ENCODE results near the gene CYTH1.

Gene CYTH1

DNA sequence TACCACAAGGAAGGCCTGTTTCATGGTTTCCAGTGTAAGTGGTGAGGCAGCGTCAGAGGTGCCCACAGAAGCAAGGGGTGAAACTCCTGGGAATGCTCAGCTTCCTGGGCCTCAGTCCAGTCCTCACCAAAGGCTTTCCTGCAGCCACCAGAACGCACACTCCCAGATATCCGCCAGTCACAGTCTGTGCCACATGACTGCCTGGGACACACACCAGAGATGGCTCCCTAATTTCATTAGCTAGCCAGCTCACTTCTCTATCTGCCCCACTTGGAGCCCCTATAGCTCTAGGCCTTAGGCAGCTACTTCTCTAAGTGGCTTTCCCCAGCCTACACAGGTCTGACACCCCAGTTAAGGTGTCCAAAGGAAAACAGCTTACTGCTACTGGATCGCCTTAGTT lies 77.0 kb downstream of the CYTH1 start:
- Histone ChIP-seq H3K4me3 (replicated peaks; ENCODE audit: low read depth, low read length) (no peak overlapping the region), H3K27me3 (replicated peaks; ENCODE audit: control insufficient read depth, insufficient read depth, low read length) (no peaks in the 10 kb centered on the region), H3K36me3 (ENCODE audit: control insufficient read depth, insufficient read depth, low read length) (peaks cover 26% of the 10 kb centered on the region)
- TF ChIP-seq CTCF (IDR thresholded peaks at IDR 0.05; ENCODE audit: insufficient read depth, low read length, poor library complexity, severe bottlenecking): no peak
- DNase-seq (ENCODE audit: extremely low read depth, insufficient read length): no peak

DNA sequence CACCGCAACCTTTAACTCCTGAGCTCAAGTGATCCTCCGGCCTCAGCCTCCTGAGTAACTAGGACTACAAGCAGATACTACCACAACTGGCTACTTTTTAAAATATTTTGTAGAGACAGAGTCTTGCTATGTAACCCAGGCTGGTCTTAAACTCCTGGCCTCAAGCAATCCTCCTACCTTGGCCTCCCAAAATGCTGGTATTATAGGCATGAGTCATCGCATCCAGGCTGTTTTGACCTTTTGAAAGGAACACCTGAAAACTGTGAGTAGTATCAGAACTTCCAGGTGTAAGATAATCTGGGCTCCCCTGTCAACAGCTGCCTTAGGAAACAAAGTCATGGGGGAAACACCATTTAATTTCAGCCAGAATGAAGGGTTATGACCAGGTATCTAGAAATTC lies 77.5 kb downstream of the CYTH1 start:
- Histone ChIP-seq H3K36me3 (ENCODE audit: control insufficient read depth, insufficient read depth, low read length) (peaks cover 29% of the 10 kb centered on the region), H3K27me3 (replicated peaks; ENCODE audit: control insufficient read depth, insufficient read depth, low read length) (no peaks in the 10 kb centered on the region), H3K4me3 (replicated peaks; ENCODE audit: low read depth, low read length) (no peak overlapping the region)
- no peak for TF ChIP-seq CTCF (IDR thresholded peaks at IDR 0.05; ENCODE audit: insufficient read depth, low read length, poor library complexity, severe bottlenecking)
- DNase-seq (ENCODE audit: extremely low read depth, insufficient read length): no peak

GRCh38 chr17:78697554-78698343 lies 84.3 kb downstream of the CYTH1 start:
- peak; percentile 52 for DNase-seq (ENCODE audit: extremely low read depth, insufficient read length)
- no peak overlapping the region for H3K4me3 ChIP-seq (replicated peaks; ENCODE audit: low read depth, low read length)
- no peaks in the 10 kb centered on the region for H3K27me3 ChIP-seq (replicated peaks; ENCODE audit: control insufficient read depth, insufficient read depth, low read length)
- peaks cover 28% of the 10 kb centered on the region for H3K36me3 ChIP-seq (ENCODE audit: control insufficient read depth, insufficient read depth, low read length)
- no peak for TF ChIP-seq CTCF (IDR thresholded peaks at IDR 0.05; ENCODE audit: insufficient read depth, low read length, poor library complexity, severe bottlenecking)

DNA sequence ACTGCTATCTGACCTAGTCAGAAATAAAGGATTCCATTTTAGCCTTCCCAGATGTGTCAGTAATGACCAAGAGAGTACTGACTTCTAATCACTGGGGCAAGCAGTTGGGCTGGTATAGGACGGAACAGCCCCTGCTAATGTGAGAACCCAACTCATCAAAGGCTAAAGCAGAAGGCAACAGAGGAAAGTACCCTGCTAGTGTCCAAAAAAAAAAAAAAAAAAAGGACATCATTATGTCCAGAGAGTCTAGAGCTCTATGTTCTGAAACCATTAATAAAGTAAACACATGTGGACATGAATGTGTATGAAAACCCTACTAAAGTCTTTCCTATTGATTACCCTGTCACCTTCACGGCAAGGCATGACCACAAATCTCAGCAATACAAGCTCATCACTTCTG lies 85.0 kb downstream of the CYTH1 start:
- no peaks in the 10 kb centered on the region for H3K27me3 ChIP-seq (replicated peaks; ENCODE audit: control insufficient read depth, insufficient read depth, low read length)
- TF ChIP-seq CTCF (IDR thresholded peaks at IDR 0.05; ENCODE audit: insufficient read depth, low read length, poor library complexity, severe bottlenecking): no peak
- H3K4me3 ChIP-seq (replicated peaks; ENCODE audit: low read depth, low read length): no peak overlapping the region
- DNase-seq (ENCODE audit: extremely low read depth, insufficient read length): no peak
- peaks cover 31% of the 10 kb centered on the region for H3K36me3 ChIP-seq (ENCODE audit: control insufficient read depth, insufficient read depth, low read length)

DNA sequence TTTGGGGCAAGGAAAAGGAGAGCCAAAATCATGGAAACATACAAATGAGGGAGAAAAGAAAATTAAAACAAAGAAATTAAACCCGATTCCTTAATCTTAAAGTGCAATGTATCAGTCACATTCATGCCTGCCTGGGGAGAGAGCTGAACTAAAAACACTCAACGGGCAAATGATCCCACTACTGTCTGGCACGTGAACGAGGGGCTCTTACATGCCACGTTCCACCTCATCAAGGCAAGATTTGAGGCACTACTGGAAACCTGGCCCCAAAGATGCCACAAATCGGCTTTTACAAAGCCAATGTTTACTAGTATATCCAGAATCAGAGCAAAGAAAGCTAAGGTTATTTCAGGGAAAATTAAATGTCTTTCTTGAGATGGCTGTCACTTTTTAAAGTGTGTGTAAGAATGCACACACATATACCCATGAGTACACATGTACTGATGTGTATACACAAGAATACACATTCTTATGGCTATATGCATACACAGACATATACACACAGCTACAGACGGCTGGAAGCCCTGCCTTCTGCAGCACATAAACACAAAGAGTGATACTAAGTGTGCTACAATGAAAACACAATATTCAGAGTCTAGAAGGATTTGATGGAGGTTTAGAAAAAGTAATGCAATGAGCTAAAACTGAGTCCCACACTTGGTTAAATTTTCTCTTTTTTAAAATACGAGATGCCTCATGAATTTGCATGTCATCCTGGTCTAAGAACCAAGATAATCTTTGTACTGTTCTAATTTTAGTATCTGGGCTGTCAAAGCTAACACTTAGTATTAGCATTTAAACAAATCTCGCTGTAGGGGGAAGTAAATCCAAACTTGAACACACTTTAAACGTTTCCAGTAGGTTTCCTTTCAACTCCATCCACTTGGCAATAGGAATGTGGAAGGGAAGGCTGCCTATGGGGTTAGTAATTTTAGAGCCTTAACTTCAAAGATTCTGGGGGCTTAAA lies 85.8 kb downstream of the CYTH1 start:
- H3K27me3 ChIP-seq (replicated peaks; ENCODE audit: control insufficient read depth, insufficient read depth, low read length): no peaks in the 10 kb centered on the region
- DNase-seq (ENCODE audit: extremely low read depth, insufficient read length): no peak
- H3K36me3 ChIP-seq (ENCODE audit: control insufficient read depth, insufficient read depth, low read length): peaks cover 30% of the 10 kb centered on the region
- H3K4me3 ChIP-seq (replicated peaks; ENCODE audit: low read depth, low read length): no peak overlapping the region
- TF ChIP-seq CTCF (IDR thresholded peaks at IDR 0.05; ENCODE audit: insufficient read depth, low read length, poor library complexity, severe bottlenecking): no peak
